Stomach (tissue), 9 donors: Measurements from ENCODE around the gene GALNT17. TPM values are rescaled to one million over a fixed set of nuclear protein-coding genes. Genes with fewer than 3 reads are reported as not detected.

Experiments
- DNase-seq, 2 donors: peaks; one replicate each; pipeline versions ENCODE4 v3.0.0 to v3.0.0-alpha.2; 2013 to 2019
- H3K27ac ChIP-seq, 5 donors: fragments of 200-600 bp in 4 of 5; sonication (generic) in 4 of 5; one replicate each; pipeline ENCODE4 v1.5.1; 2013 to 2019; ENCODE audit warnings: mild to moderate bottlenecking in 1 of 5, moderate library complexity in 1 of 5
- H3K27me3 ChIP-seq, 3 donors: fragments of 200-600 bp; sonication (generic); one replicate each; pipeline ENCODE4 v1.5.1; 2017 to 2019; ENCODE audit warnings: mixed run types in 1 of 3
- H3K36me3 ChIP-seq, 4 donors: fragments of 200-600 bp; sonication (generic); 1 replicate in 3 of 4; 2 replicates in 1 of 4; pipeline ENCODE4 v1.5.1; 2016 to 2019
- H3K4me1 ChIP-seq, 4 donors: fragments of 200-600 bp; sonication (generic); one replicate each; pipeline ENCODE4 v1.5.1; 2016 to 2019
- H3K4me3 ChIP-seq, 4 donors: fragments of 200-600 bp; sonication (generic) in 3 of 4; one replicate each; pipeline ENCODE4 v1.5.1; 2016 to 2019; ENCODE audit warnings: mild to moderate bottlenecking in 1 of 4
- H3K9me3 ChIP-seq, 4 donors: fragments of 200-600 bp; sonication (generic); one replicate each; pipeline ENCODE4 v1.5.1; 2016 to 2019
- CTCF ChIP-seq, 7 experiments: fragments of 450-650 bp in 4 of 7; fragments of 200-600 bp in 3 of 7; sonication (generic) in 3 of 7; IDR thresholded peaks; one replicate each; pipeline ENCODE4 v1.5.1; 2016 to 2019; ENCODE audit warnings: antibody characterized with exemption in 7 of 7, control low read depth in 2 of 7, mild to moderate bottlenecking in 1 of 7
- EP300 ChIP-seq: sonication (generic); formaldehyde crosslinking; IDR thresholded peaks from one replicate; pipeline ENCODE4 v1.6.1; 2017; ENCODE audit warnings: antibody characterized with exemption
- POLR2A ChIP-seq, 4 donors: fragments of 450-650 bp; IDR thresholded peaks; one replicate each; pipeline ENCODE4 v1.6.1; 2016; ENCODE audit warnings: antibody characterized with exemption in 4 of 4, control low read depth in 2 of 4, mild to moderate bottlenecking in 1 of 4, moderate library complexity in 1 of 4
- POLR2AphosphoS5 ChIP-seq, 3 donors: sonication (generic); formaldehyde crosslinking; IDR thresholded peaks; one replicate each; pipeline ENCODE4 v1.6.1; 2016; ENCODE audit warnings: antibody characterized with exemption in 3 of 3
- WGBS, 5 donors: extraction: QIAGEN DNeasy Blood & Tissue Kit in 3 of 5; methylation state at CpG; one replicate each; pipeline versions ENCODE4 v1.1.5 to v1.1.7; 2013 to 2018; 5-methylcytosine and 5-hydroxymethylcytosine counted together
- intact Hi-C: fragments of 100-400 bp; cut with DNase I; formaldehyde crosslinking; loops from one replicate; pipeline ENCODE4 v1.15.1; 2023; ENCODE audit warnings: low total_unique reads
- polyA plus RNA-seq, 3 donors: library from polyadenylated mRNA; stranded (reverse); fragments of 200-250 nt; gene quantifications; one replicate each; pipeline ENCODE4 v1.2.3, GENCODE V29; 2013
- total RNA-seq, 5 donors: library from RNA; depleted of rRNA; stranded (reverse); fragments of >200 nt; gene quantifications; one replicate each; pipeline versions ENCODE4 v1.1.0 to v1.2.3, GENCODE V29; 2014 to 2016
- donor health status: healthy with polysubstance abuse.
- donor health status: Bipolar disorder and iron deficiency.
- donor health status: healthy.

GALNT17 gene
- total and polyA plus RNA-seq, 8 donors: 0.76 to 12.5 (median 1.6) TPM; not detected in 1

- 29 to 49% (median 36%) methylated on average over 5 of the region's 5 CpGs for WGBS, 5 donors
- Histone ChIP-seq H3K27ac (no peak overlapping the region), H3K4me1 (peaks cover 0 to 6% (median 0%) of the 10 kb centered on the region in 4 donors), H3K4me3 (peak overlapping the region in 3 of 4 donors; percentile 3 to 11 (median 8)), H3K27me3 (no peaks in the 10 kb centered on the region), H3K9me3 (peaks cover 0 to 26% (median 14%) of the 10 kb centered on the region in 4 donors), H3K36me3 (no peaks in the 10 kb centered on the region)
- peak in 1 of 2 donors; percentile 20 for DNase-seq
- intact Hi-C loops: no loop called here
- no peak for TF ChIP-seq CTCF (IDR thresholded peaks at IDR 0.05)
- no peak for TF ChIP-seq POLR2A (IDR thresholded peaks at IDR 0.05)
- no peak for TF ChIP-seq EP300
- TF ChIP-seq POLR2AphosphoS5 (IDR thresholded peaks at IDR 0.05): no peak
These were observed 217.9 kb downstream of the GALNT17 start for GRCh38 chr7:71349682-71350481.

GRCh38 chr7:71350680-71351079 is 218.7 kb downstream of the GALNT17 start:
- H3K4me1 ChIP-seq: peaks cover 0 to 6% (median 0%) of the 10 kb centered on the region in 4 donors
- H3K9me3 ChIP-seq: peaks cover 0 to 22% (median 14%) of the 10 kb centered on the region in 4 donors
- TF ChIP-seq POLR2AphosphoS5 (IDR thresholded peaks at IDR 0.05) (no peak), EP300 (no peak), POLR2A (IDR thresholded peaks at IDR 0.05) (no peak), CTCF (IDR thresholded peaks at IDR 0.05) (no peak)
- H3K27ac ChIP-seq: no peak overlapping the region
- H3K4me3 ChIP-seq: no peak overlapping the region
- intact Hi-C loops: no loop called here
- H3K27me3 ChIP-seq: no peaks in the 10 kb centered on the region
- no peaks in the 10 kb centered on the region for H3K36me3 ChIP-seq
- 46 to 100% (median 80%) methylated on average over 2 of the region's 2 CpGs for WGBS, 5 donors
- DNase-seq: no peak

- intact Hi-C loops: no loop called here
- peak in 1 of 2 donors; percentile 31 for DNase-seq
- Histone ChIP-seq H3K27me3 (no peaks in the 10 kb centered on the region), H3K27ac (no peak overlapping the region), H3K9me3 (peaks cover 0 to 53% (median 27%) of the 10 kb centered on the region in 4 donors), H3K4me1 (peaks cover 0 to 3% (median 0%) of the 10 kb centered on the region in 4 donors), H3K4me3 (no peak overlapping the region), H3K36me3 (no peaks in the 10 kb centered on the region)
- TF ChIP-seq EP300 (no peak), POLR2A (IDR thresholded peaks at IDR 0.05) (no peak), POLR2AphosphoS5 (IDR thresholded peaks at IDR 0.05) (no peak), CTCF (IDR thresholded peaks at IDR 0.05) (no peak)
These were observed 222.8 kb downstream of the GALNT17 start for GRCh38 chr7:71354716-71355115.

GRCh38 chr7:71361451-71362032 is 229.6 kb downstream of the GALNT17 start:
- Histone ChIP-seq H3K9me3 (peaks cover 0 to 35% (median 9%) of the 10 kb centered on the region in 4 donors), H3K4me3 (no peak overlapping the region), H3K36me3 (no peaks in the 10 kb centered on the region), H3K4me1 (no peaks in the 10 kb centered on the region), H3K27me3 (no peaks in the 10 kb centered on the region), H3K27ac (no peak overlapping the region)
- DNase-seq: no peak
- TF ChIP-seq POLR2A (IDR thresholded peaks at IDR 0.05) (no peak), CTCF (IDR thresholded peaks at IDR 0.05) (no peak), POLR2AphosphoS5 (IDR thresholded peaks at IDR 0.05) (no peak), EP300 (no peak)
- WGBS, 5 donors: 54 to 64% (median 59%) methylated on average over 4 of the region's 4 CpGs
- intact Hi-C loops: no loop called here
